K562 (cell line): ENCODE measurements around the gene CRY2. TPM values are rescaled to one million over a fixed set of nuclear protein-coding genes. Genes with fewer than 3 reads are reported as not detected.
A peak's percentile ranks its signal among the peaks of the same experiment; 100 is the strongest.

Source experiments
- ATAC-seq: fragments of 200-7000 bp; cut with Tn5 transposase; 3 replicates; pipeline ENCODE4 v1.9.1; 2020; ENCODE audit warnings: moderate library complexity
- BruUV-seq: library from RNA; stranded (reverse); fragments of 400-500 nt; replicated peaks from 2 replicates; lab custom pipeline; 2021; lab: Mats Ljungman, UMichigan
- CTCF ChIA-PET: fragments of 300-600 bp; formaldehyde crosslinking; extraction: SDS; loops from one replicate; lab custom pipeline; 2021; ENCODE audit warnings: low intra/inter-chr PET ratio; lab: Yijun Ruan, JAX
- POLR2A ChIA-PET: fragments of 300-600, 350-650 bp; sonication (Branson Sonifier 250); formaldehyde crosslinking; extraction: SDS; loops from one replicate; lab custom pipeline; 2021; ENCODE audit warnings: antibody characterized with exemption, inconsistent platforms; lab: Yijun Ruan, JAX
- DNase-seq, 4 experiments: peaks; one replicate each; pipeline versions ENCODE4 v3.0.0 to v3.0.0-alpha.2; 2011 to 2018; ENCODE audit warnings: low spot score in 3 of 4, mixed read lengths in 3 of 4; ENCODE audit errors: extremely low read depth in 1 of 4
- FAIRE-seq: peaks from 2 replicates; lab custom pipeline; 2011; peaks lifted over from hg19 to GRCh38; lab: Jason Lieb, UNC
- H2AFZ ChIP-seq: 2 replicates; pipeline ENCODE4 v1.6.0; 2011; ENCODE audit warnings: low read depth, low read length, control low read depth, inconsistent platforms
- H3K27ac ChIP-seq: fragments of 200-600 bp; 3 replicates; pipeline ENCODE4 v1.8.0; 2011; ENCODE audit warnings: low read depth, mild to moderate bottlenecking, control low read depth, inconsistent platforms, low read length, moderate library complexity, mixed read lengths; ENCODE audit errors: extremely low read depth
- H3K27me3 ChIP-seq, 2 experiments: fragments of 300-600 bp in 1 of 2; 2 replicates in 1 of 2; 3 replicates in 1 of 2; pipeline versions ENCODE4 v1.6.0 to v1.8.0; 2011; ENCODE audit warnings: inconsistent platforms in 2 of 2, low read length in 2 of 2, mild to moderate bottlenecking in 1 of 2, mixed read lengths in 1 of 2, moderate library complexity in 1 of 2; ENCODE audit not compliant: control insufficient read depth in 2 of 2, insufficient read depth in 2 of 2
- H3K36me3 ChIP-seq: fragments of 300-600 bp; 3 replicates; pipeline ENCODE4 v1.8.0; 2011; ENCODE audit warnings: mild to moderate bottlenecking, low read length, inconsistent platforms; ENCODE audit not compliant: control insufficient read depth, insufficient read depth
- H3K4me1 ChIP-seq, 2 experiments: fragments of 200-600 bp in 1 of 2; replicated peaks in 1 of 2; 2 replicates in 1 of 2; 3 replicates in 1 of 2; pipeline versions ENCODE4 v1.5.1 to v1.8.0; 2011; ENCODE audit warnings: inconsistent platforms in 2 of 2, low read length in 2 of 2, mild to moderate bottlenecking in 1 of 2, mixed read lengths in 1 of 2, moderate library complexity in 1 of 2; ENCODE audit not compliant: control insufficient read depth in 2 of 2, insufficient read depth in 2 of 2
- H3K4me2 ChIP-seq: 2 replicates; pipeline ENCODE4 v1.6.1; 2011; ENCODE audit warnings: low read length, control low read depth, inconsistent platforms, mixed read lengths; ENCODE audit not compliant: insufficient read depth
- H3K4me3 ChIP-seq: fragments of 200-600 bp; sonication (generic), shearing (Covaris generic); 2 replicates; pipeline ENCODE4 v1.5.1; 2016; ENCODE audit warnings: control low read depth, inconsistent platforms
- H3K79me2 ChIP-seq: fragments of 200-600 bp; 3 replicates; pipeline ENCODE4 v1.8.0; 2011; ENCODE audit warnings: low read length, inconsistent platforms; ENCODE audit not compliant: control insufficient read depth, insufficient read depth
- H3K9ac ChIP-seq, 2 experiments: 2 replicates each; pipeline versions ENCODE4 v1.6.0 to v1.6.1; 2011; ENCODE audit warnings: low read depth in 2 of 2, low read length in 2 of 2, control low read depth in 1 of 2, inconsistent platforms in 1 of 2, mild to moderate bottlenecking in 1 of 2, mixed read lengths in 1 of 2; ENCODE audit not compliant: insufficient read depth in 1 of 2
- H3K9me1 ChIP-seq: one replicate; pipeline ENCODE4 v1.6.0; 2011; ENCODE audit warnings: inconsistent platforms, mild to moderate bottlenecking, low read length, moderate library complexity; ENCODE audit not compliant: control insufficient read depth, insufficient read depth
- H3K9me3 ChIP-seq: replicated peaks from 2 replicates; pipeline ENCODE4 v1.5.1; 2011; ENCODE audit warnings: low read depth, low read length, inconsistent platforms; ENCODE audit not compliant: control insufficient read depth, insufficient read depth
- H4K20me1 ChIP-seq: replicated peaks from 2 replicates; pipeline ENCODE4 v1.6.1; 2011; ENCODE audit warnings: low read length, inconsistent platforms, mixed read lengths; ENCODE audit not compliant: control insufficient read depth, insufficient read depth
- ARID1B ChIP-seq: fragments of 450-650 bp; IDR thresholded peaks from 2 replicates; pipeline ENCODE4 v1.6.1; 2016; ENCODE audit warnings: antibody characterized with exemption, mild to moderate bottlenecking, inconsistent platforms
- CBFA2T2 ChIP-seq: fragments of 450-650 bp; conservative IDR thresholded peaks from 2 replicates; pipeline ENCODE4 v1.6.1; 2017; ENCODE audit warnings: mild to moderate bottlenecking
- CBFA2T3 ChIP-seq: fragments of 450-650 bp; IDR thresholded peaks from 2 replicates; pipeline ENCODE4 v1.6.1; 2017
- ETV6 ChIP-seq, 3 experiments: fragments of 150-350 bp in 1 of 3; sonication (generic) in 1 of 3; formaldehyde crosslinking in 1 of 3; IDR thresholded peaks; 2 replicates each; pipeline versions ENCODE4 v1.6.1 to v1.8.0; 2014 to 2022; ENCODE audit warnings: borderline replicate concordance in 2 of 3, low read depth in 2 of 3, antibody characterized with exemption in 1 of 3, low read length in 1 of 3, mild to moderate bottlenecking in 1 of 3, missing genetic modification reagents in 1 of 3
- NCOR1 ChIP-seq: fragments of 450-650 bp; IDR thresholded peaks from 2 replicates; pipeline ENCODE4 v1.6.1; 2016; ENCODE audit warnings: mild to moderate bottlenecking, moderate library complexity
- TAL1 ChIP-seq: fragments of 450-650 bp; IDR thresholded peaks from 2 replicates; pipeline ENCODE4 v1.6.1; 2016; ENCODE audit warnings: mild to moderate bottlenecking
- TCF3 ChIP-seq: sonication (generic); formaldehyde crosslinking; IDR thresholded peaks from 2 replicates; pipeline ENCODE4 v1.4.0; 2020; ENCODE audit warnings: mild to moderate bottlenecking, missing genetic modification reagents
- TEAD4 ChIP-seq, 2 experiments: sonication (generic) in 1 of 2; formaldehyde crosslinking in 1 of 2; IDR thresholded peaks; 2 replicates each; pipeline versions ENCODE4 v1.6.1 to v1.8.0; 2012 to 2022; ENCODE audit warnings: borderline replicate concordance in 1 of 2, inconsistent platforms in 1 of 2, low read length in 1 of 2, mild to moderate bottlenecking in 1 of 2, missing genetic modification reagents in 1 of 2
- TFAM ChIP-seq: fragments of 250-450 bp; sonication (Bioruptor Pico); conservative IDR thresholded peaks from 2 replicates; pipeline ENCODE4 v1.5.0; 2021; ENCODE audit warnings: mild to moderate bottlenecking, moderate library complexity
- ZNF445 ChIP-seq: fragments of 250-450 bp; sonication (Bioruptor Pico); IDR thresholded peaks from 2 replicates; pipeline ENCODE4 v1.4.0; 2020; ENCODE audit warnings: low read depth, mild to moderate bottlenecking, moderate library complexity
- WGBS: fragments of 100-300 bp; shearing (Covaris generic); methylation state at CpG from one replicate; pipeline ENCODE4 v1.1.6; 2016; ENCODE audit warnings: low coverage, mixed read lengths; ENCODE audit not compliant: insufficient coverage; ENCODE audit errors: missing lambda C conversion rate; 5-methylcytosine and 5-hydroxymethylcytosine counted together
- in situ Hi-C: fragments of 300-500 bp; cut with MboI; formaldehyde crosslinking; loops from 4 replicates; pipeline ENCODE4 v1.15.0; 2018; ENCODE audit warnings: inconsistent platforms, mixed read lengths
- intact Hi-C: fragments of 100-400 bp; cut with micrococcal nuclease; formaldehyde crosslinking; loops from 2 replicates; pipeline ENCODE4 v1.14.2; 2022
- polyA plus RNA-seq, 8 experiments: library from polyadenylated mRNA; depleted of rRNA in 4 of 8; stranded (reverse) in 5 of 8; unstranded in 3 of 8; fragments of >200 nt; fragmentation: Nextera tagmentation in 2 of 8; fragmentation: Illumina TruSeq in 1 of 8; extraction: Ambion mirVana in 2 of 8; extraction: Trizol in 1 of 8; gene quantifications; 2 replicates each; pipeline versions ENCODE4 v1.2.1 to v1.2.3, GENCODE V29; 2011 to 2014; ENCODE audit warnings: inconsistent platforms in 1 of 8, missing spikeins in 1 of 8
- total RNA-seq, 7 experiments: library from RNA; depleted of rRNA in 6 of 7; stranded (reverse); fragments of >200 nt in 6 of 7; fragmentation: Illumina TruSeq in 2 of 7; extraction: Trizol in 2 of 7; gene quantifications; 2 replicates each; pipeline versions ENCODE4 v1.2.1 to v1.2.3, GENCODE V29; 2011 to 2021; ENCODE audit warnings: low replicate concordance in 1 of 7
- TF ChIP-seq, protein P1 (sequence below): sonication (generic); IDR thresholded peaks from 2 replicates; pipeline ENCODE4 v1.6.1; 2016
- TF ChIP-seq, protein P2 (sequence below): sonication (generic); formaldehyde crosslinking; IDR thresholded peaks from 2 replicates; pipeline ENCODE4 v1.8.0; 2022; ENCODE audit warnings: mild to moderate bottlenecking, missing genetic modification reagents

CRY2 gene
- total and polyA plus RNA-seq, 9 of the 15 experiments (the other 6 are each of a cell fraction or from before 2014, with no cell fraction given), result 2.3 to 23.9 (median 14.8) TPM

DNA sequence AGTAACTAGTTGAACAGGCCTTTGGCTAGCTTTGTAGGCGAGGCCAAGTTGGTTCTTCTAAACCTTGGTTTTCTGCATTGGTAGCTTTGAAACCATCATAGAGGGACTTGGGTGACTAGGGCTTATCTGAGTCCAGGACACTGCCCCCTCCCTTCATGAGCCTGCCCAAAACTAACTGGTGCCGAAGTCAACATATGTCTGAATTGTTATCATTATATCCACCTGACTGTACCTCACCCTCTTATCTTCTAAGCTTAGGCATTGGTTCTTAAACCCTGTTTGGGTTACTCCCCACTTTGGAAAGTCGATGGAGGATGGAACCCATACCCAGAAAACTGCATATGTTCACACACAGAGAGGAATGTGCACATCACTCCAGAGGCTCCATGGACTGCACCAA lies 30.6 kb downstream of the CRY2 start:
- H3K27ac ChIP-seq, result no peak overlapping the region
- no peak overlapping the region for H3K9ac ChIP-seq
- H4K20me1 ChIP-seq, result peaks cover 11% of the 10 kb centered on the region
- intact Hi-C loops (loop anchor here (10.0 kb wide), 1 partner anchor 67 kb away; no protein-coding TSS in a partner anchor), in situ Hi-C loops (no loop called here)
- peaks cover 11 to 22% of the 10 kb centered on the region in 2 experiments for H3K4me1 ChIP-seq
- no peaks in the 10 kb centered on the region for H3K9me1 ChIP-seq
- no peak overlapping the region for H3K4me2 ChIP-seq
- FAIRE-seq (peak; percentile 64), ATAC-seq (no peak), DNase-seq (peak; percentile 34 to 59 (median 40))
- TF ChIP-seq TAL1 (peak; percentile 11; the same call in 1 of the 2 replicates), TEAD4 (IDR thresholded peaks at IDR 0.05; ENCODE audit: low read length) (peak; percentile 27; the same call in 1 of the 2 replicates), TEAD4 (CRISPR knock-in tag; IDR thresholded peaks at IDR 0.05; ENCODE audit: borderline replicate concordance) (no peak), TFAM (CRISPR knock-in tag) (no peak), CBFA2T2 (peak; percentile 38), CBFA2T3 (peak; percentile 66), TCF3 (peak; percentile 58; the same call in 1 of the 2 replicates), ZNF445 (CRISPR knock-in tag) (no peak), NCOR1 (peak; percentile 39; the same call in 1 of the 2 replicates), ETV6 (IDR thresholded peaks at IDR 0.05; ENCODE audit: borderline replicate concordance in 1 of 2, low read depth in 2 of 2, low read length in 1 of 2) (no peak), ETV6 (CRISPR knock-in tag; IDR thresholded peaks at IDR 0.05; ENCODE audit: borderline replicate concordance) (no peak), ARID1B (peak; percentile 23; the same call in 1 of the 2 replicates)
- TF ChIP-seq, protein P1, sequence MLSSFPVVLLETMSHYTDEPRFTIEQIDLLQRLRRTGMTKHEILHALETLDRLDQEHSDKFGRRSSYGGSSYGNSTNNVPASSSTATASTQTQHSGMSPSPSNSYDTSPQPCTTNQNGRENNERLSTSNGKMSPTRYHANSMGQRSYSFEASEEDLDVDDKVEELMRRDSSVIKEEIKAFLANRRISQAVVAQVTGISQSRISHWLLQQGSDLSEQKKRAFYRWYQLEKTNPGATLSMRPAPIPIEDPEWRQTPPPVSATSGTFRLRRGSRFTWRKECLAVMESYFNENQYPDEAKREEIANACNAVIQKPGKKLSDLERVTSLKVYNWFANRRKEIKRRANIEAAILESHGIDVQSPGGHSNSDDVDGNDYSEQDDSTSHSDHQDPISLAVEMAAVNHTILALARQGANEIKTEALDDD, result peak; percentile 88
- TF ChIP-seq, protein P2, sequence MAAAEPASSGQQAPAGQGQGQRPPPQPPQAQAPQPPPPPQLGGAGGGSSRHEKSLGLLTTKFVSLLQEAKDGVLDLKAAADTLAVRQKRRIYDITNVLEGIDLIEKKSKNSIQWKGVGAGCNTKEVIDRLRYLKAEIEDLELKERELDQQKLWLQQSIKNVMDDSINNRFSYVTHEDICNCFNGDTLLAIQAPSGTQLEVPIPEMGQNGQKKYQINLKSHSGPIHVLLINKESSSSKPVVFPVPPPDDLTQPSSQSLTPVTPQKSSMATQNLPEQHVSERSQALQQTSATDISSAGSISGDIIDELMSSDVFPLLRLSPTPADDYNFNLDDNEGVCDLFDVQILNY (CRISPR knock-in tag), result no peak
- H2AFZ ChIP-seq, result no peak overlapping the region
- H3K36me3 ChIP-seq, result peaks cover 65% of the 10 kb centered on the region
- H3K9me3 ChIP-seq, result no peaks in the 10 kb centered on the region
- H3K27me3 ChIP-seq, result no peaks in the 10 kb centered on the region
- POLR2A ChIA-PET, result no interaction called here
- CTCF ChIA-PET, result no interaction called here
- WGBS, result 33% methylated on average over 3 of the region's 3 CpGs
- no peak overlapping the region for H3K4me3 ChIP-seq
- no TSS peak for BruUV-seq
- no peaks in the 10 kb centered on the region for H3K79me2 ChIP-seq
